AG04449 (cell line): Measurements from ENCODE around the gene MKI67.

Experiments
- CTCF ChIA-PET: fragments of 350-600 bp; formaldehyde crosslinking; extraction: SDS; loops from one replicate; lab custom pipeline; 2021; ENCODE audit warnings: antibody characterized with exemption; lab: Yijun Ruan, JAX
- POLR2A ChIA-PET: fragments of 400-600, 350-600 bp; formaldehyde crosslinking; extraction: SDS; loops from one replicate; lab custom pipeline; 2020; ENCODE audit warnings: antibody characterized with exemption, inconsistent platforms; lab: Yijun Ruan, JAX
- DNase-seq: peaks from one replicate; pipeline ENCODE4 v3.0.0-alpha.2; 2010; ENCODE audit warnings: low read depth, low spot score
- H3K4me3 ChIP-seq: 2 replicates; pipeline ENCODE4 v1.5.1; 2011; ENCODE audit warnings: low read depth, mild to moderate bottlenecking, control low read depth, low read length
- TF ChIP-seq, protein P1 (sequence below): IDR thresholded peaks from one replicate; pipeline ENCODE4 v1.5.1; 2011; ENCODE audit warnings: mild to moderate bottlenecking, moderate library complexity, low read length, control low read depth, inconsistent platforms; ENCODE audit not compliant: insufficient read depth; ENCODE audit errors: missing control alignments

MKI67 gene

GRCh38 chr10:128084991-128085390 lies 41.2 kb downstream of the MKI67 start:
- no peak overlapping the region for H3K4me3 ChIP-seq
- no peak for DNase-seq
- TF ChIP-seq, protein P1, sequence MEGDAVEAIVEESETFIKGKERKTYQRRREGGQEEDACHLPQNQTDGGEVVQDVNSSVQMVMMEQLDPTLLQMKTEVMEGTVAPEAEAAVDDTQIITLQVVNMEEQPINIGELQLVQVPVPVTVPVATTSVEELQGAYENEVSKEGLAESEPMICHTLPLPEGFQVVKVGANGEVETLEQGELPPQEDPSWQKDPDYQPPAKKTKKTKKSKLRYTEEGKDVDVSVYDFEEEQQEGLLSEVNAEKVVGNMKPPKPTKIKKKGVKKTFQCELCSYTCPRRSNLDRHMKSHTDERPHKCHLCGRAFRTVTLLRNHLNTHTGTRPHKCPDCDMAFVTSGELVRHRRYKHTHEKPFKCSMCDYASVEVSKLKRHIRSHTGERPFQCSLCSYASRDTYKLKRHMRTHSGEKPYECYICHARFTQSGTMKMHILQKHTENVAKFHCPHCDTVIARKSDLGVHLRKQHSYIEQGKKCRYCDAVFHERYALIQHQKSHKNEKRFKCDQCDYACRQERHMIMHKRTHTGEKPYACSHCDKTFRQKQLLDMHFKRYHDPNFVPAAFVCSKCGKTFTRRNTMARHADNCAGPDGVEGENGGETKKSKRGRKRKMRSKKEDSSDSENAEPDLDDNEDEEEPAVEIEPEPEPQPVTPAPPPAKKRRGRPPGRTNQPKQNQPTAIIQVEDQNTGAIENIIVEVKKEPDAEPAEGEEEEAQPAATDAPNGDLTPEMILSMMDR: no peak
- POLR2A ChIA-PET: no interaction called here
- CTCF ChIA-PET: interaction anchor here (1.4 to 1.7 kb wide), 2 partner anchors 13 to 15 kb away, joined by 5 to 11 read pairs; no protein-coding TSS in a partner anchor

DNA sequence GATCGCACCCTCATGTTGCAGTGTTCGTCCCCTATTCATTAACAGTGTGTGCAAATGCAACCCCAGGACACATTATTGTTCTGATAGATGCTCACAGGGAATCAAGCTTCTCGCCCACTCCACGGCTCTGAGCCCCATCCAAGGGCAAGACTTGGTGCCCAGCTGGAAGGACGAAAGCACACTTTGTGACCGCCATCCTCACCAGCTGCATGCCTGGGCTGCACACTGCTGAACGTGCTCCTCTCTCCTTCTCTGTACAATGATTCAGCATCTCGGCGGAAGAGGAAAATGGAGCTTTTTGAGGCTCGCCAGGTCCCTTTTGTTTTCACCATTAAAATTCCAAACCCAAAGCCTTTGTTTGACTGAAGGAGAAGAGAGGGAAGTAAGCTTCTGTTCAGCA lies 41.9 kb downstream of the MKI67 start:
- H3K4me3 ChIP-seq: no peak overlapping the region
- ChIA-PET CTCF (interaction anchor here (0.6 to 7.2 kb wide), 6 partner anchors 13 to 79 kb away, joined by 3 to 111 read pairs (median 4); no protein-coding TSS in a partner anchor), POLR2A (no interaction called here)
- DNase-seq: no peak
- TF ChIP-seq, protein P1: no peak

GRCh38 chr10:128083191-128083895 lies 42.9 kb downstream of the MKI67 start:
- no peak for DNase-seq
- no peak overlapping the region for H3K4me3 ChIP-seq
- TF ChIP-seq, protein P1: no peak
- ChIA-PET CTCF (interaction anchor here (1.0 to 7.2 kb wide), 5 partner anchors 11 to 69 kb away, joined by 3 to 111 read pairs (median 11); no protein-coding TSS in a partner anchor), POLR2A (no interaction called here)

DNA sequence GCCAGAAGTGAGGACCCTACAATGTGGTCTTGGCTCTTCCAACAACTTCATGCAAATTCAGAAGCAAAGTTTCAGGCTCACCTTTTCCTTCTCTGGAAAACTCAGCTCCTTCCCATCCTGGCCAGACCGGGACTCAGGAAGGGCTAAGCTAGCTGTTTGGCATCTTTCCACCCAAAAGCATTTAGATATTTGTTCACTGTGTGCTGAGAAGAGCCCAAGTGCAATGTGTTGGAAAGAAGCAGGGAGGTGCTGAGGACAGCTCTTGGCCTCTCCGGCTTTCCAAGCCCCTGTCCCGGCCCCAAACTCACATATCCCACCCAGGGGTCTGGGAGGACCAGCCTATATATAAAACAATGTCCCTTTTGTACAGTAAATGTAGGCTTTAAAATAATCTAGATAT lies 44.5 kb downstream of the MKI67 start:
- TF ChIP-seq, protein P1: no peak
- no peak overlapping the region for H3K4me3 ChIP-seq
- ChIA-PET POLR2A (no interaction called here), CTCF (interaction anchor here (1.7 to 7.2 kb wide), 3 partner anchors 10 to 70 kb away, joined by 7 to 111 read pairs (median 11); no protein-coding TSS in a partner anchor)
- DNase-seq: no peak

- TF ChIP-seq, protein P1: no peak
- CTCF ChIA-PET: interaction anchor here (1.7 to 7.2 kb wide), 3 partner anchors 9 to 71 kb away, joined by 7 to 111 read pairs (median 11); no protein-coding TSS in a partner anchor
- POLR2A ChIA-PET: no interaction called here
- H3K4me3 ChIP-seq: no peak overlapping the region
- DNase-seq: no peak
Observed at GRCh38 chr10:128081222-128081621, 45.0 kb downstream of the MKI67 start.

DNA sequence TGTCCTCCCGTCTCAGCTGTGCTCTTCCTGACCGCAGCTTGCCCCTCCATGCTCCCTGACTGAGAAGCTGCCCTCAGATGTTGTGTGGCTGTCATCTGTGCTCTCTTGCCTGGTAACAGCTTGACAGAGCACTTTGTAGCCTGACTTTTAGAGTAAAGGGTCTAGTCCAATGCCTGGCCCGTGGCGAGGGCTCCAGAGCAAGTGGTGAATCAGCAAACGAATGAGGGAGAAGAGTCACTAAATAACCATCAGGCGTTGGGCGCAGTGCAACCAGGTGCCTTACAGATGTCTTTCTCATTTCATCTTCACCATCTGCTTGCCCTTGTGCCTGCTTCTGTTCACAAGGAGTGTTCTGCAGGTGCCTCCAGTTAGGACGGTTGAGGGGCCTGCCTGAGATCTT lies 45.6 kb downstream of the MKI67 start:
- CTCF ChIA-PET: interaction anchor here (0.9 to 7.2 kb wide), 3 partner anchors 9 to 71 kb away, joined by 3 to 111 read pairs (median 7); no protein-coding TSS in a partner anchor
- no peak overlapping the region for H3K4me3 ChIP-seq
- DNase-seq: no peak
- TF ChIP-seq, protein P1: no peak
- POLR2A ChIA-PET: no interaction called here
